Measurements from ENCODE around the gene BRD3. TPM values are rescaled to one million over a fixed set of nuclear protein-coding genes. Genes with fewer than 3 reads are reported as not detected.

Gene BRD3
- polyA plus RNA-seq, 4 donors, result 37.7 to 52.6 (median 47.2) TPM

DNA sequence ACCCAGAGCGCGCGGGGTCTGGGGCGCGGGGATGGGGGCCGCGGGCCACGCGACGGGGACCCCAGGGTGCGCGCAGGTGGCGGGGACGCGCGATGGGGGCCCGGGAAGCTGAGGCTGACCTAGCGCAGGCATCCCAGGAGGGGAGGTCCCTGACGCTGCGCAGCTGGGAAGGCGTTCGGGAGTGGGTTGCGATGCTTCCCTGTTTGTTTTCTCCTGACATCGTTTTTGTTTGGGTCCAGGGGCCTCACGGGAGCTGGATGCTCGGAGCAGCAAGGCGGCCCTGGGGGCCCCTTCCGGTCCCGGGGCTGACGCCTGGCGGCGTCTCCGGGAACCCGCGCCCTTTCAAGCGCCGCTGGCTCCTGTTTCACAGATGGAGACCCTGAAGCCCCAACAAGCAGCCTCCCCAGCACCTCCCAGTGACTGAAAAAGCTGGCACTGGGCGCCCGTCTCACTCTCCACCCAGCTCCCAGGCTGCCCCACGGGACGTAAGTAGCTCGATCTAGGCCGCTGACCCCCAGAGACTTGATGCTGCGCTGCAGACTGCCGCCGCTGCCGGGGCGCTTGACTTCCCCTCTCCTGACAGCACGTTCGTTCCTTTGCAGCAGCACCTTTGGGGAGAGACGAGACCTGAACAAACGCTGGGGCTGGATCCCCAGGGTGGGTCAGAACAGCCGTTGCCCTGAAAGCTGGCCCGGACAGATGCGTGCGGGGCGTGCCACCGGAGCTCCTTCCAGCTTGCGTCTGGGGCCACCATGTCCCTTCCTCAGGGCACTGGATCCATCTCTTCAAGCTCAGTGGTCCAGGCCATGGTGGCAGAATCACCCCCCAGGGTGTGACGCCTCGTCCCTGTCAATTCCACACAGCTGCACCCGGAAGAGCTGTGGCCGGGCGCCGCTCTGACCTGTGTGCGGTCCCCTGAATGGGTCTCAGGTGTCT, 42.0 kb downstream of the BRD3 start:
- peak in 1 of 4 donors; percentile 5 for DNase-seq (ENCODE audit: low read depth in 4 of 4, low spot score in 2 of 4)

DNA sequence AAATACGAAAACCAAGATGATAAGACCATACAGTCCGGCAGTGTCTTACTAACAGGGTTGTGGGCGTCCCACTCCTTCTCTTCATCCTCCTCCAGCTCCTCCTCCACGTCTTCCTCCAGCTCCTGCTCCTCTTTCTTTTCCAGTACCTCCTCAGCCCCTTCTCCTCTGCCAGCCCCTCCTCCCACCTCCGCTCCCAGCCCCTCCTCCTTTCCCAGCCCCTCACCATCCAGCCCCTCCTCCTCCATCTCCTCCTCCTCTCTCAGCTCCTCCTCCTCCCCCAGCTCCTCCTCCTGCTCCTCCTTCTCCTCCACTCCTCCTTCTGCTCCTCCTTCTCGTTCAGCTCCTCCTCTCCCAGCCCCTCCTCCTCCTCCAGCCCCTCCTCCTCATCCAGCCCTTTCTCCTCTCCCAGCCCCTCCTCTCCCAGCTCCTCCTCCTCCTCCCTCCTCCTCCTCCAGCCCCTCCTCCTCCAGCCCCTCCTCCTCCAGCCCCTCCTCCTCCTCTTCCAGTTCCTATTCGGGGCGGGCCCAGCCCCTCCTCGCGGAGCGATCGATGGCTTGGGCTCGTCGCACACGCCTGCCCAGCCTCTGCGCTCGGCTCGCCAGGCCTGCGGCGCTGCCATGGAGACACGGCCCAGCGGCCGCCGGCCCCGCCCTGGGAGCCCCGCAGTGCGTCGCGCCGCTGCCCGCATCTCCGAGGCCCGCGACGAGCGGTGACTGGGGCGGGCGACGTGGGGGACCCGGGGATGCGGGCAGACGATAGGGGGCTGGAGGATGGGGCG, 42.8 kb downstream of the BRD3 start, which contains the start of gene BRD3OS:
TSS of gene BRD3OS (plus strand) at position 654 of the 778 bp plus-strand sequence. CDS start 1,267 bp downstream, outside the sequence.
- DNase-seq (ENCODE audit: low read depth in 4 of 4, low spot score in 2 of 4), result peak; percentile 92 to 100 (median 100)

DNA sequence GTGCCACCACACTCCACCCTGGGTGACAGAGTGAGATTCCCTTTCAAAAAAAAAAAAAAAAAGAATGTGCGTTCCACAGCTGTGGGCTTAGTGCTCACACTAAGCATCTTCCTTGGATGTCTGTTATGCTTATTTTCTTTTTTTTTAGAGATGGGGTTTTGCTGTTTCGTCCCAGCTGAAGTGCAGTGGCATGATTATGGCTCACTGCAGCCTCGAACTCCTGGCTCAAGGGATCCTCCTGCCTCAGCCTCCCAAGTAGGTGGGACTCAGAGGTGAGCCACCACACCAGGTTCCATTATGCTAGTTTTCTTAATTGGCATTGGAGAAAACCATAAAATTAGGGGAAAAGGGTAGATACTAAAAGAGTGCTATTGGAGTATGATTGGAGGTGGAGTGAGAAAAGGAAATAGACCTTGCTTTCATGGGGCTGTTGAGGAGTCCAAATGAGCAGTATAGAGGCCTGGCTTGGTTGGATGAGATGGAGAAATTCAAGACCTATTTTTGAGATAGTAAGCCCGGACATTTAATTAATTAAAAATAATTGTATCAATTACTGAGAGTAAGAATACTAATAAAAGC, 43.5 kb downstream of the BRD3 start:
- DNase-seq (ENCODE audit: low read depth in 4 of 4, low spot score in 2 of 4), result no peak

DNA sequence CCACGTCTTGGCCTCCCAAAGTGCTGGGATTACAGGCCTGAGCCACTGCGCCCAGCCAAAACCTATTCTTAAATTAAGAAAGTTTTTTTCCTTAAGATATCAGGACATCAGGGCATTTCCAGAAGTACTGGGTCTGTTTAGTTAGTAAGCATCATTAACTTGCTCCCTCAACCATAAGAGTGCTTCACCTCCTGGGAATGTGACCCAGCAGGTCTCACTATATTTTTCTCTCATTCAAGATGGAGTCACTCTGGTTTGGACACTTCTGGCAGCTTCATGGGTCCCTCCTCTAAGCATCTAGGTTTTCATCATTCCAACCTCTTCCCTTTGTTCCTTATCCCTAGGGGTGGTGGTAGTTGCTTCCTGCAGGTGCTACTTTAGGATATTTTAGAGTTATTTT, 52.9 kb downstream of the BRD3 start:
- no peak for DNase-seq (ENCODE audit: low read depth in 4 of 4, low spot score in 2 of 4)

DNA sequence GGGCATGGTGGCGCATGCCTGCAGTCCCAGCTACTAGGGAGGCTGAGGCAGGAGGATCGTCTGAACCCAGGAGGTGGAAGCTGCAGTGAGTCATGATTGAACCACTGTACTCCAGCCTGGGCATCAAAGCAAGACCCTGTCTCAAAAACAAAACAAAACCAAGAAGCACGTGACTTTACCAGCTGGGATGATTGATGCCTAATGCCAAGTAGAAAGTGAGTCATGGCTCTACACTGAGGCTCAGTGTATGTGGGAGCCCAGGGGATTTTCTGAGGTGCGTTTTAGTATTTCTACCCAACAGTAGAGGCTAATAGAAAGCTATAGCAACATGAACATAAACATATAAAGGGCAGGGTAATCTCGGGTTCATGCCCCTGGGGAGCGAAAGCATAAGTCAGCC, 56.4 kb downstream of the BRD3 start:
- DNase-seq (ENCODE audit: low read depth in 4 of 4, low spot score in 2 of 4), result no peak

DNA sequence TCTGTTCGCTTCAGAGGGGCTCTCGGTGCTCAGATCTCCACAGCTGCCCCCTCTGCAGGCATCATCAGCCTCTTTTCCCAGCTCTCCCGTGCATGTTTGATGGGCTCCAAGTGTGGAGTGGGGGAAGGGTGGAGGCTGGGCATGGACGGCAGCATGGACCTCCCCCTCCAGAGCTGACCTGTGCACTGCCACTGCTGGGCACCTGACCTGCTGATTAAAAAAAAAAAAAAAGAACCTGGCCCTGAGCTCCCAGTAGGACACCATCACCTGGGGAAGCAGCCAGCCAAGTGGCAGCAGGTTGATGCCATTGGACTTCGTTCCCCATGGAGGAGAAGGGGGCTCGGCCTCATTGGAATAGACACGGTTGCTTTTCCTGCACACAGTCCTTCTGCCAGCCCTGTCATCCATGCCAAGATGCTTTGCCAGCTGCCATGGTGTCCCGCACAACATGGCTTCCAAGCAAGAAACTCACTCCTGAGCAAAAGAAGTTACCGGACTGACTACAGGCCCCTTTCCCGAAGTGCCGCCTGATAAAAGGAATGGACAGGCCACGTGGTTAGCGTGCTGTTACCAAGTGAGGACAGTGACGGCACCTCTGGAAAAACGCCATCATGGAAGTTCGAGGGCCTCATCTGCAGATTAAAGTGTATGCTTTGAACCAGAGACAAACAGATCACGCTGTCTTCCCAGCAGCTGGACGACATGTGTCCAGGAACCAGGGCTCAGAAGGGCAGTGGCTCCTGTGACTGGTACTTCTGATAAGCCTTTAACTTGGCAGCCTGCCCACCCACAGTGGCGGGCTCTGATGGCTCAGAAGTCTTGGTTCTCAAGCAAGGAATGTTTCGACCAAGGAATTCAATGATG, 57.3 kb downstream of the BRD3 start:
- no peak for DNase-seq (ENCODE audit: low read depth in 4 of 4, low spot score in 2 of 4)

DNA sequence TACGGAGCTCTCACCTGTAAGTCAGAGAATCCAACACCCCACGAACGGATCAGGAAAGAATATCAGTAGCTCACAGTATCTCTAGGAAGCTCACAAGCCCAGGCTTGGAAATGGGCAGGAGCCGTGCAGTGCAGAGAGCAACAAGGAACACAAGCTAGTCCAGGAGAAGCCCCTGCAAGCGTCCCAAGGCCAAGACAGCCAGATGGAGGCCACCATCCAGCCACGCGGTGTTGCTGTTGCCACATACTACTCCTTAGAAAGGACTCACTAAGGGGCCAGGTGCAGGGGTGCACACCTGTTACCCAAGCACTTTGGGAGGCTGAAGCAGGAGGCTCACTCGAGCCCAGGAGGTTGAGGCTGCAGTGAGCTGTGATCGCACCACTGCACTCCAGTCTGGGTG, 60.3 kb downstream of the BRD3 start:
- no peak for DNase-seq (ENCODE audit: low read depth in 4 of 4, low spot score in 2 of 4)

DNA sequence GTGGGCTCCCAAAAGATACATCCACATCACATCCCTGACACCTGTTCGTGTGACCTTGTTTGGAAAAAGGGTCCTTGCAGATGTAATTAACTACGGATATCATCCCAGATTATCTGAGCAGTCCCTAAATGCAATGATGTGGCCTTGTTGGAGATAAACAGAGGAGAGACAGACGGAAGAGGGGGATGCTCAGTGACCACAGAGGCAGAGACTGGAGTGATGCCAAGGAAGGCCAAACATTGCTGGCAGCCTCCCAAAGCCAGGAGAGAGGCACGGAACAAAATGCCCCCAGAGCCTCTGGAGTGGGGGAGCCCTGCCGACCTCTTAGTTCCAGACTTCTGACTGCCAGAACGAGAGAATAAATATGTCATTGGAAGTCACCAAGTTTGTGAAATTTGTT, 60.7 kb downstream of the BRD3 start:
- no peak for DNase-seq (ENCODE audit: low read depth in 4 of 4, low spot score in 2 of 4)

DNA sequence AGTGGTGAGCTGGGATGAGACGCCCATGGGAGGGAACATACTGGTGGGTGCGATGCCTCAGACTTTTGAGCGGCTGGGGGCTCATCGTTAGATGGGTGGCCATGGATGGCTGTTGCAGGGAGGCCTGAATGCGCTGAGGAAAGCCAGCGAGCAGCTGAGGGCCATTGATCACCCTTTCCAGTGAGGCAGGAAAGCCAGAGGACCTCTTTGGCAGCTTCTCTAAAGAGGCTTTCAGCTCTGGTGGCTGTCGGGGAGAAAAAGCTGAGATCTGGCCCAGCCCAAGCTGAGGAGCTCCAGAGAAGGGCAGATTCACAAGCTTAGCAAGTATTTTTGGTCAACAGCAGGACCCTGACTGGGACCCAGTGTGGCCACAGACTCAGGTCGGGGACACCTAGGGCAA, 62.4 kb downstream of the BRD3 start:
- no peak for DNase-seq (ENCODE audit: low read depth in 4 of 4, low spot score in 2 of 4)

DNA sequence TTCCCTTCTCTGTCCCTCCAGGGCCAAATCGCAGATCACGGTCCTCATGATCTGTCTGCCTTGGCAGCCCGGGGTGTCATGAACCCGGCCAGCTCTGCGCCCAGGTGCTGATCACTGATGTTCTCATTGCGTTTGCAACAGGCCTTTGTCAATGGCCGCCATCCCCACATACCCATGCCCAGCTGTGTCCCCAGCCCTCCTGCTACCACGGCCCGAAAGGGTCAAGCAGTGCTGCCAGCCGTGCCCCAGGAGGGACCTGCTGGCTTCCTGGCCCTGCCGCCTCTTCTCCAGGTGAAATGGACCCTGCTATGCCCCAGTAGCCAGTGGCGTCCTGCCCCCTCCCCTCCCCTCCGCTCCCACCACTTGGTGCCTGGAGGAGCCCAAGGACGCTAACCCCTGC, 62.9 kb downstream of the BRD3 start:
- DNase-seq (ENCODE audit: low read depth in 4 of 4, low spot score in 2 of 4), result no peak

DNA sequence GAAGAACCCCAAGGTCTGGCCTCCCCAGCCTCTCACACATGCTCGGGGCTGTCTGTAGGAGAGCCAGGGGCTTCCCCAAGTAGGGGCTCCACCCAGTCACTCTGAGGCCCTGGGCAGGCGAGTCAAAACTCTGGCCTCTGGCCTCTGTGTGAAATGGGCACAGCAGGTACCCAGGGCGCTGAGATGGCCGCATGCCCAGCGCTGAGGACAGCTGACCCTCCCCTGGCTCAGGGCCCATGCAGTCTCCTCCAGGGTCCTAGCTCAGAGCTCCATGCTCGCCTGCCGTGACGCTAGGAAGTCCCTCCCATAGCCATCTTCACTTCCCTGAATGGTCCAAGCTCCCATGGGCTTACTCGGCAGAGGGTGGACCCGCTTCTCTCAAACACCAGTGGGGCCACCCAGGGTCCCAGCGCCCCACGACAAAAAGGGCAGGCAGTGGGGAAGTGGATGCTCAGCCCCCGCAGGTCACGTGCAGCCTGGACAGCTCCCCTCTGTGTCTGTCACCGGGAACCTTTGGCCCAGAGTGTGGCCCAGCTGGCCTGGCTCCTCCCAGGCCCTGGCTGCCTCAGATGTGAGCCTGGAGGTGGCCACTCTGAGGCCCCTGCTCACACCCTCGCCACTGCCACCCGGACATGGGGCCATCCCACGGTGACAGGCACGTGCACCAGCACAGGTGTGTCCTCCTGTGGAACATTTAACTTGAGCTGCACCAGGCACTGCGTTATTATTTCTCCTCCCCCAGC, 63.5 kb downstream of the BRD3 start:
- no peak for DNase-seq (ENCODE audit: low read depth in 4 of 4, low spot score in 2 of 4)

DNA sequence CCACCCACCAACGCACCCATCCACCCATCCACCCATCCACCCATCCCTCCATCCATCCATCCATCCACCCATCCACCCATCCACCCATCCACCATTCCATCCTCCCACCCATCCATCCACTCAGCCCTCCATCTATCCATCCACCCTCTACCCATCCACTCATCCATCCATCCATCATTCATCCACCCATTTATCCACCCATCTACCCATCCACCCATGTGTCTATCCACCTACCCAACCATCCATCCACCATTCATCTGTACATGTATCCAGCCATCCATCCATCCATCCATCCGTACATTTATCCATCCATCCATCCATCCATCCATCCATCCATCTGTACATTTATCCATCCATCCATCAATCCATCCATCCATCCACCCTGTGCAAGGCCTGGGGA, 64.6 kb downstream of the BRD3 start:
- no peak for DNase-seq (ENCODE audit: low read depth in 4 of 4, low spot score in 2 of 4)

DNA sequence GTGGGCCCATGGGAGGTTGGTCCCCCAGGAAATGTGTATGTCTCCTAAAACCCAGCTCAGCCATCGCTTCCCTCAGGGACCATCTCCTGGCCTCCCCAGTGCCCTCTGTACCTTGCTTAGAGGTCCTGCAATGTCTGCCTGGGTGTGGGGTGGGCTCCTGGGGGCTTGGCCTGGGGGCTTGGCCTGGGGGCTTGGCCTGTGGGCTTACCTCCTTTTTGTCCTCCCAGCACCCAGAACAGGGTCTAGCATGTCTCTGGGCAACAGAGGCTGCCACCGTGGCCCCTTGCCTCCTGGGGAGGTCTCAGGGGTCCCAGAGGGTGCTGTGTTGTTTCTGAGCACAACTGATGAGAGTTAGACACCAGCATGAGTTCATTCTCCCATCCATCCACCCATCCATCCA, 65.0 kb downstream of the BRD3 start:
- no peak for DNase-seq (ENCODE audit: low read depth in 4 of 4, low spot score in 2 of 4)

DNA sequence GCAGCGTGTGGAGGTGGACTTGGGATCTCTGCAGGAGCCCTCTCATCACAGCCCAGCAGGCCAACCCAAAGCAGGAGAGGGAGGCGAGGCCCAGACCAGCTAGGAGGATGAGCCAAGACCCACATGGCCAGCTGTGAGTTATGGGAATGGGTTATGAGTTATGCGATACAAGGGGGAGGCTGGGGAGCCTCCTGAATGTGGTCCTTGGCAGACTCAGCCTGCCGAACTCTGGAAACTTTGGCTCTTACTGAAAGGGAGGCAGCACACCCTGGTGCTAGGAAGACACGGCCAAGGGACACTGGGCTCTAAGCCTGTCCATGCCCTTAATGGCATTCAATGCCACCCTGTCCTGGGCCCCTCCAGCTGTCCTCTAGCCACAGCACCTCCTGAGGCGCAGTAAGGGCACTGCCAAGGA, 68.0 kb downstream of the BRD3 start:
- no peak for DNase-seq (ENCODE audit: low read depth in 4 of 4, low spot score in 2 of 4)

DNA sequence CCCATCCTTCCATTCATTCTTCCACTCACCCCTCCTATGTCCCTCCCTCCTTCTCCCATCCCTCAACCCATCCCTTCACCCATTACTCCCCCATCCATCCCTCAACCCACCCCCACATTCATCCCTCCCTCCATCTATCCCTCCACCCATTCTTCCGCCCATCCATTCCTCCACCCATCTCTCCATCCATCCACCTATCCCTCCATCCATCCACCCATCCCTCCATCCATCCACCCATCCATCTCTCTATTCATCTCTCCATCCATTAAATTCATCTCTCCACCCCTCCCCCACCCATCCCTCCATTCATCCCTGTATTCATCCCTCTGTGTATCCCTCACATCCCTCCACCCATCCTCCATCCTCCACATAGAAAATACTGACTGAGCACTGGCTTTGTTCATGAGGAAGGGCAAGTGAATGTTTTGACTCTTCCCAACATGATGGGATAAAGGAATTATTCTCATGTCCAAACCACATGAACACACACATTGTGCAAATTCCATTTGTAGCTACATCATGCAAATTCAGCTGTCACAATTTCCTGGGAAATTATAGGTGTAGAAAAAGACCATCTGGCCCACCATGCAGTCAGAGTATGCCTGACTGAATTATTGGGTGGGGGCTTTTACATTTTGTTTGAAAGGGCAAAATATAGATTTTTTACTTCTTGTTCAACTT, 68.8 kb downstream of the BRD3 start:
- DNase-seq (ENCODE audit: low read depth in 4 of 4, low spot score in 2 of 4), result no peak

DNA sequence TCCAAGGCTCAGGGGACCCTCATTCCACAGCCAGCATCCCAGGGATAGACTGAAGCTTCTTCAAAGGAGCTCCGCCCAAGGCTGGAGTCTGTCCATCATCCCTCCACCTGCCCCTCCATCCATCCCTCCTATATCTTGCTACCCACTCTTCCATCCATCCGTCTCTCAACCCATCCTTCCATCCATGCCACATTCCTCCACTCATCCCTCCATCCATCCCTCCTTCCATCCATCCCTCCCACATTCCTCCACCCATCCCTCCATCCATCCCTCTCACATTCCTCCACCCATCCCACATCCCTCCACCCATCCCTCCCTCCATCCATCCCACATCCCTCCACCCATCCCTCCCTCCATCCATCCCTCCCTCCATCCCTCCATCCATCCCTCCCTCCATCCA, 70.2 kb downstream of the BRD3 start:
- no peak for DNase-seq (ENCODE audit: low read depth in 4 of 4, low spot score in 2 of 4)

DNA sequence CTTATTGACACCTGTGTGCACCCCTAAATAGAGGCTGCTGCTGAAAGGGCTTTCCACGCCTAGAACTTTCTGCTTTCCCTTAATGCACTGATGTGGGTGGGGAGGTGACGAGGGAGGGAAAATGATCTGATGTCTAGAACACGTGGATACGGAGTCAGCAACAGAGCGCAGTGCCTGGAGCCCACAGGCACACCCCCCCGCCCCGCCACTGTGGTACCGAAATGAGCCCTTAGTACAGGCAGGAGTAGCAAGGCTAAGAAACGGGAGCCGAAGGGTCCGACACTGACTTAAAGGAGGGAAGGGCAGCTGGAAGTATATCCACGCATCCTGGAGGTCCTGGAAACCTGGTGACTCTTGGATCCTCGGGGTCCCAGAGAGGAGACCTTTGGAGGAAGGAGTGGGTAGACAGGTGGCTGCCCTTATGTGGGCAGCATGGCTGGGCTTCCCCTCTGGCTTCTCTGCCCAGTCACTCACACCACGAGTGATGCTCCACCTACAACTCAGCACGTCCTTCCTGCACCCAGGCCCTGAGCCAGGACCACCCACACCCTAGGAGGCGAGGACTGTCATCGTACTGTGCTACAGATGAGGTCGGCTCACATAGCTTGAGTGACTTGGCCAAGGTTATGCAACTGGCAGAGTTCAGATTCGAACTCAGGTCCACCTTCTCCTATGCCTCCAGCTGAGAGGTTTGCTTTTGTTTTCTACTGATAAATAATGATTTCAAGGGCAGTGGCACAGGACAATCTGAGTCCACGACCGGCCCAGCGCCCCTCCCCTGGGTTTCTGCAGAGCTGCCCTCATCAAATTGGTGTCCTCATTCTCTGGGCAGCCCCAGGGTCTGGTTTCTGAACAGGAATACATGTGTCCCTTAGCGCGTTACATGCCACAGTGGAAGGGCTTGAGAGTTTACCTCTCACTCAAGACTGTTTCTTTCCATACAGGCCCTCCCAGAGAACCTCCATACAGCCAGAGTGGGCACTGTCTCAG, 71.0 kb downstream of the BRD3 start:
- no peak for DNase-seq (ENCODE audit: low read depth in 4 of 4, low spot score in 2 of 4)

All from left renal cortex interstitium (tissue), 4 donors.